Measurements from ENCODE around the gene TAS1R2. TPM values are rescaled to one million over a fixed set of nuclear protein-coding genes. Genes with fewer than 3 reads are reported as not detected.

TAS1R2 gene
- polyA plus RNA-seq, 3 donors, result not detected

DNA sequence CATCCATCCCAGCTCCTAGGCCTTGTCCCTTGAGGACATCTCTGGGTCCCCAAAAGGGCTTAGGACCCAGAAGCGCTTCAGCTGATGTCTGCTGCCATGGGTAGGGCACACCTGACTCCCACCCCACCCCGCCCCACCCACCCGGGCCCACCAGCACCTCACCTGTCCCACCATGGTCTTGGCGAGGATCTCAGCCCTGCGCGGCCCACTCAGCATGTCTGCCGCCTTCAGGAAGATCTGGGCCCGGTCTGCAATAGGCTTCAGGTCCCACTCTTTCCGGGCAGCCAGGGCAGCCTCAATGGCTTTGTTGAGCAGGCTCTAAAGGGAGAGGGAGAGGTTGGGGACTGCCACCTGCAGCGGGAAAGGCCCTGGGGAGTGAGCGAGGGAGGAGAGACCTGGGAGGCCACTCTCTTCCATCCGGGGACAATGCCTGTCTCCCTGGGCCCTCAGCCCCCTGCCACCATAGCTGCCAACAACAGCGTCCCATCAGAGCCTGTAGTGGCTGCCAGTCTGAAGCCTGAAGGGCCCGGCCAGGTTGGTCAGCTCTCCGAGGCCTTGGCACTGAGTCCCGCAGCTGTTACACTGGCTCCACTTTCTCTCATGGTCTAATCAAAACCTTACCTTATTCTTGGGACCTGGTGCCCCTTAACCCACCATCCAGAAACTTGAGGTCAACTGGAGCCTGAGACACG is 26.0 kb upstream of the TAS1R2 start:
- no peak overlapping the region for H3K27ac ChIP-seq (ENCODE audit: low read depth, low read length)
- WGBS, 3 donors, result 84 to 93% (median 92%) methylated on average over 17 of the region's 17 CpGs

DNA sequence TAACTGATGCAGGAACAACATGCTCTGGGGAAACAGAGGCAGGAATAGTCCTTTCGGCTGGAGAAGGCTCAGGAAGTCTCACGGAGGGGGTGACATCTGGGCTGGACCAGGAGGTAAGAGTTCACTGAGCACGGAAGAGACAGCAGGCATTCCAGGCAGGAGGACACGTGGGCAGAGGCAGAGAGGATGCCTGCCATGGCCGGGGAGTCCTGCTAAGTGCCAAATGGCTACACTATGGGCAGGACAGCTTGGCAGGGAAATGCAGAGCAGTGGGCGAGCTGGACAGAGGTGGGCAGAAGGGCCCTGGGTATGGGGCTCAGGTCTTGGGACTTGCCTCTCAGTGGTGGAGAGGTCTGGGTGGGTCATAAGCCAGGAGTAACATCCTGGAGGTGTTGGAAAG is 25.3 kb upstream of the TAS1R2 start:
- no peak overlapping the region for H3K27ac ChIP-seq (ENCODE audit: low read depth, low read length)
- 80 to 91% (median 86%) methylated on average over 6 of the region's 6 CpGs for WGBS, 3 donors

DNA sequence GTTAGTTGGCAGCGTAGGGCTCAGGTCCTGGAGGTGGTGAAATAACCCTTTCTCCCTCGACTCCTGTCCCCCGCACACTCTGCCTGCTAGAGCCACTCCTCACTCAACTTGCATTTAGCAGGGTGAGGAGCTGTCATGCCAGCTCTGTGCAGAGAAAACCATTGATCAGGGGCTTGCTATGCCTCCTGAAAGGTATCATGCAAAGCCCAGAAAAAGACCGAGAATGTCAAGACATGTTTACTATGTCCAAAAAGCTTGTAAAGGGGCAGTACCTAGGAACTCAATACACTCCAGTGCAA is 24.9 kb upstream of the TAS1R2 start:
- H3K27ac ChIP-seq (ENCODE audit: low read depth, low read length), result no peak overlapping the region
- WGBS, 3 donors, result 42 to 74% (median 64%) methylated on average over 4 of the region's 4 CpGs

DNA sequence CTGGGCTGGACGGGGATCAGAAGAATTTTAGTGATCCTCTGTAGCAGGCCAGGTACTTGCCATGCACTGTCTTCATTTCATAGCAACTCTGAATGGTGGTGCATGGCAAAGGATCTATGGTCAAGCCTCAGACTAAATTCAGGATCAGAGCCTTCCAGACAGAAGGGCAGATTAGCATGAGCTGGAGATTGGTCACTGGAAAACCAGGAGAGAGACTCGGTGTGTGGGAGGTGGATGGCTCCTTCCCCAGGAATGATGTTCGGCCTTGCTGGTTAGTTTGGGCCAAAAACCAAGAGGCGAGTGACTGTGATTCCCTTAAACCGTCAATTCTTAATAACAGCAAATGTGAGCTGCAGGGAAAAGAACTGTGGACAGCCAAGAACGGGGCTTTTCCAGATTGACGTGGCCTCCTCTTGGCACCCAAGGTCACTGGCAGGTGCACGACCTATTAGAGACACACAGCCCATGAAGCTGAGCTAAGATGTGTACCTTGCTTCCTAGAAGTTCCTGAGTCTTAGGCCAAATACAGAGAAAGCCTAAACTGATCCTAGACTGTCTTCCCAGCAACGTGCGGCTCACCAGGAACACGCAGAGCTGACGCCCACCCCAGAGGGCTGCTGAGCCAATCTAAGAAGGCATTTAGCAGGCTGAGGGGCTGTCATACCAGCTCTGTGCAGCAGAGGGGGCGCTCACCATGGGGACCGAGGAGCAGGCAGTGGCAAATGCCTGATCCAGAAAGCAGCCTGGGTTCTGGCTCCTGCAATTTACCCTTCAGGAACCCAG is 24.4 kb upstream of the TAS1R2 start:
- H3K27ac ChIP-seq (ENCODE audit: low read depth, low read length), result no peak overlapping the region
- WGBS, 3 donors, result 37 to 52% (median 52%) methylated on average over 14 of the region's 14 CpGs

DNA sequence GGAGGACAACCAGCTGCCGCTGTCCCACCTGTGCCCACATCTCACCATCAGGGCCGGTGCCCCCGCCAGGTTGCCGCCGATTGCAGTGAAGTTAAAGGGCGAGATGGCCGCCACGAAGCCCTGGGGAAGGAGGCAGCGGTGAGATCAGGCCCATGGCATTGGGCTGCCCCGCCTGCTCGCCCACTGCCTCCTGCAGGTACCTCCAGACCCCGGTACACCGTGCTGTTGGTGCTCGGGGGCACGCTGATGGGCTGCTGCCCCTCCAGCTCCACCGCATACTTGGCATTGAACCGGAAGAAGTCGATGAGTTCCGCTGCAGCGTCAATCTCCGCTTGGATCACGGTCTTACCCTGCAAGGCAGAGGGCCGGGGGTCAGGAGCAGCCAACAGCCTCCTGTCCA is 23.6 kb upstream of the TAS1R2 start:
- WGBS, 3 donors, result 95 to 98% (median 96%) methylated on average over 23 of the region's 23 CpGs

DNA sequence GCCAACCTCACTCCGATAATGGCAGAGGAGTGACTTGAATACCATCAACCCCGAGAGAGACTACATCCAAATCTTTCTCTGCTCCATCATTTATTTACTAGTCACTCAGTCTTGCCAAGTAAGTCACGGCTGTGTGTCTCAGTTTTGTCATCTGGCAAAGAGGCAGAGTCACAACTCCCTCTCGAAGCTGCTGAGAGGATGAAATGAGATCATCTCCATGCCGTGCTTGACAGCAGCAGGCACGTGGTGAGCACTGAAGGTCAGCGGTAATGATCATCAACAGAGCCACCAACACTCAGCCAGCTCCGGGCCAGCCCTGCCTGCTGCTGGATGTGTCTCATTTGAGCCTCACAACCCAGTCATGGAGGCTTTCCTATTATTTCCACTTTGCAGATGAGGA is 23.0 kb upstream of the TAS1R2 start:
- H3K27ac ChIP-seq (ENCODE audit: low read depth, low read length), result no peak overlapping the region

More for the DNA sequence above, 23.6 kb upstream of the TAS1R2 start:
- H3K27ac ChIP-seq (ENCODE audit: low read depth, low read length), result no peak overlapping the region

DNA sequence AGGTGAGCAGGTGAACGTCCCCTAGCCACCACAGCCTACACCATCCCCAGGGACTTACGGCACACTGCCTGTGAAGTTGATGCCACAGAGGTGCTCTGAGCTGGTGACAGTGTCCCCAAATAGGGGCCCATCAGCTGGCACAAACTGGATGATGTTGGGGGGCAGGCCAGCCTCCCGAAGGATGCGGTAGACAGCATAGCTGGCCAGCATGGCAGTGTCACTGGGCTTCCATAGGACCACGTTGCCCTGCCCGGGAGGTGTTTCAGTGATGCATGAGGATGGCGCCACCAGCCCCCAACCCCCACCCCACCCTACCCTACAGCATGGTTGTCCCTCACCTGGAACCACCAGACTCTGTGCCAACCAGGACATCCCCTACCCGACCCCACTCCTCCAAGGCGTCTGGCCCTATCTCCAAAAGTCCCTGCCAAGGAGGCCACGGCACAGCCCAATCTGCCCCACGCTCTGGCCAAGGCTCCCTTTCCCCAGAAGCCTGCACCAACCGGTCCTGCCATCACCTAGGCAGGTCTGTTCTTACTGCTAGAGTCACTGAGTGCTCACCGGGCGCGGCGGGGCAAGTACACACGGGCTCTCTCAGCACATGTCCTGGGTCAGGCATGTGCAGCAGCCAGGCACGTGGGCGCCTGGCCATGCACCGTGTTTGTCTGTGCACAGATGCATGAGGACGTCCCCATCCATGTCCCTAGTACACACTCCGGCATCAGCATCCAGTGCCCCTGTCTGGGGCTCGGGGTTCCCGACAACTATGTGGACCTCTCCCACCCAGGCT is 22.4 kb upstream of the TAS1R2 start:
- 87 to 95% (median 88%) methylated on average over 23 to 24 of the region's 24 CpGs for WGBS, 3 donors
- no peak overlapping the region for H3K27ac ChIP-seq (ENCODE audit: low read depth, low read length)

More for the DNA sequence above, 23.0 kb upstream of the TAS1R2 start:
- WGBS, 3 donors, result 63 to 82% (median 66%) methylated on average over 8 of the region's 8 CpGs

DNA sequence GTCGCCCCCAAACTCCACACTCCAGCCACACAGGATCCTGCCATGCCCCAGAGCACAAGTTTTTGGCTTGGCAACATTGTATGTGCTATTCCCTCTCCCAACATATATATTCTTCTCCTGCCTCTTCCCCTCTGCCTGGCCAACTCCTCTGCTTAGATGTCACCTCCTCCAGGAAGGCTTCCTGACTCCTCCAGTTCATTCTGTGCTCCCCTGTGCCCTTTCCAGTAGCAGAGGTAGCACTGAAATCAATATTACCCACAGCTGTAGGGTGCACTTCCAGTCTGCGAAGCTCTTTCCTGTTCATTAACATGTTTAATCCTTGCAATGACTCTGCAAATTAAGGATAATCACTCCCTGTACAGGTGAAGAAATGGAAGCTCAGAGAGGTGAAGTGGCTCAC is 21.7 kb upstream of the TAS1R2 start:
- WGBS, 3 donors, result 93 to 97% (median 95%) methylated on average over 2 of the region's 2 CpGs
- H3K27ac ChIP-seq (ENCODE audit: low read depth, low read length), result no peak overlapping the region

DNA sequence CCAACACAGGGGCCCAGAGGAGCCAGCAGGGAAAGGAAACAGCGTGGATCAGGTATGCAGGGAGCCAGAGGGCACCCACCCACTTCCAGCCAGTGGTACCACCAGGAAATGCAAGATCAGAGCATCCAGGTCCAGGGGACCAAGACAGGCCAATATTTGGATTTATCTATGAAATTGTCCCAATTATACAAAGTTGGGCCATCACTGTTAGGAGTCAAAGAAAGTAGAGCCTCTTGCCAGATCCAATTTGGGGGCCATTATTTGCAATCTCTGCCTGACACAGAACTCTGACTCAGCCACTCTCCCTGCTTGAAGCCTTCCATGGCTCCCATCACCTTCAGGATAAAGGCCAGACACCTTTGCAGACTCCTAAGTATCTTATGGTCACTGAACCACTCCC is 21.1 kb upstream of the TAS1R2 start:
- 98 to 100% (median 100%) methylated on average over 1 of the region's 1 CpG for WGBS, 3 donors
- H3K27ac ChIP-seq (ENCODE audit: low read depth, low read length), result no peak overlapping the region

DNA sequence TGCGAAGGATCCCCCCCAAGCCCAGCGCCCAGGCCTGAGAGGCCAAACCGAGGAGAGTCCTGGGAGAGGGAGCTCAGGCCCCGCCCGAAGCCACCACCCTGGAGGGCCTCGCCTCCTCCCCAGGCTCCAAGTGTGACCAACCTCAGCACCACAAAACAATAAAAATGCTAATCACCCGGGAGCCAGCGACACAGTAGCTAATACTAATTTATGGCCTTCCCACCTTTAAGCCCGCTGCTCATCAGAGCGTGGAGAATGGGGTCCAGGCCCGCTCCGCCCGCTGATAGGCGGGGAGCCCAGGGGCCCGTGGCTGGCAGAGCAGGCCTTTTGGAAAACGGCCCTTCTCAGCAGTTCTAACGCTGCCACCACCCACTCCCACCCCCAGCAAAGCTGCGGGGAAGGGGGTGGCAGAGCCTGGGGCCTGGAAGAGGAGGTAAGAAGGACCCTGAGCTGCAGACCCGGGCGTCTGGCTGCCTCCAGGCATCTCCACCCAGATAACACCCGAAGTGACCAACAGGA is 20.4 kb upstream of the TAS1R2 start:
- H3K27ac ChIP-seq (ENCODE audit: low read depth, low read length), result no peak overlapping the region
- 79 to 89% (median 86%) methylated on average over 18 to 21 of the region's 21 CpGs for WGBS, 3 donors

DNA sequence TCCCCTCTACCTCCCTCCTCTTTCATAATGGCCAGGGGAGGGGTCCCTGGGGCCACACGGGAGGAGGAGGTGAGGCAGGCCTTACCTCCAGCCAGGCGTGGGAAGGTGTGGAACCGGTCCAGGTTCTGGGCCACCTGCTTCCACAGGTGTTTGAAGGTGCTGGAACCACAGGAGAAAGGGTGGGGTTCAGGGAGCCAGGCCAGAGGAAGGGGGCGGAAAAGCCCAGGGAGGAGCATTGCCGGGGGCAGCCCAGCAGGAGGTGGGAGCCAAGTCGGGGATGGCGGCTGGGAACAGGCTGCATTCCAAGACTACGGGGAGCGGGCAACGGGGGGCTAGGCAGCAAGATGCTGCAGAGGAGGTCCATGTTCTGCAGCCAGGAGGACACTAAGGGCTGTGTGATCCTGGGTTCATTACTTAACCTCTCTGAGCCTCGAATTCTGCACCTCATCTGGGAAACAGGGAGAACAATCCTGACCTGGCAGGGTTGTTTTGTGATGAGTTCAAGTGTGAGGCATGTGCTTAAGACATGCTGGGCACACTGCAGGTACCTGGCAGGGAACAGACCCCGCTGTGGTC is 19.8 kb upstream of the TAS1R2 start:
- H3K27ac ChIP-seq (ENCODE audit: low read depth, low read length), result no peak overlapping the region
- 82 to 89% (median 86%) methylated on average over 12 of the region's 12 CpGs for WGBS, 3 donors

DNA sequence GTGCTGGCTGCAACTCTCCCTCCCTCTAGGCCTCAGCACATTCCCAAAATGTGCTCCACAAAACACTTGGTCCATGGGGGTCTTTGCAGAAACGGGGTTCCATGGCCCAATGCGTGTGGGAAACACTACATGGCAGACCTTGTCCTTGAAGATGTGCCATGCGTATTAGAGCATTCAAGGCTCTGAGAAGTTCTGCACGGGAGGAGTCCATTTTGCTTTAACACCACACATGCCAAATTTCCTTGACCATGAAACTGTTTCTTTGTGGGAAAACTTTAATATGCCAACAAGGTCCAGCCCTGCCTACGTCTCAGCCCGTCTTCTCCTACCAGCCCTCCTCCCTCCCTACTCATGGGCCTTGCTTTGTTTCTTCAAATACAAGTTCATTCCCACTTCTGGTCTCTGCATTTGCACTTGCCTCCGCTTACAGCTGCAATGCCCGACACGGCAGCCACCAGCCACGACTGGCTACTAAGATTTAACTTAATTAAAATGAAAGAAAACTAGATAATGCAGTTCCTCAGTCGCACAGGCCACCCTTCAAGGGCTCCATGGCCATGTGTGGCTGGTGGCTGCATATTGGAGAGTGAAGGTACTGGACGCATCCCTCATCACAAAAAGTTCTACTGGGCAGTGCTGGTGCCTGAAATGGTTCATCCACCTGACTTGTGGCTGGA is 19.2 kb upstream of the TAS1R2 start:
- WGBS, 3 donors, result 80 to 88% (median 83%) methylated on average over 12 of the region's 12 CpGs
- H3K27ac ChIP-seq (ENCODE audit: low read depth, low read length), result no peak overlapping the region

DNA sequence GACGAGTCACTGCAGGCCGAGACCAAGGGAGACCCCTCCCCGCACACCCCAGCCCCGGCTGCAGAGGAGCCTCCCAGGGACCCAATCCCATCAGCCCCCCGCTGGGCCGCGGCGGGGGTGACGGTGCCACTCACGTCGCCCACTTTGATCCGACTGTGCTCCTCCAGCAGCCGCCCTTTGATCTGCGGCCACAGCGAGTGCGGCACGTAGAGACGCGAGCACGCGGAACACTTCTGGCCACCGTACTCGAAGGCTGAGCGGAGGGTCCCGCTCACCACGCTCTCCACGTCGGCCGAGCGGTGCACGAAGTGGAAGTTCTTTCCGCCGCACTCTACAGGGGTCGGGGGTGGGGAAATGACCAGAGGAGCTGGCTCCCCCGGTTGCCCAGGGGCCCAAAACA is 17.8 kb upstream of the TAS1R2 start:
- H3K27ac ChIP-seq (ENCODE audit: low read depth, low read length), result no peak overlapping the region
- WGBS, 3 donors, result 91 to 94% (median 93%) methylated on average over 35 of the region's 35 CpGs

DNA sequence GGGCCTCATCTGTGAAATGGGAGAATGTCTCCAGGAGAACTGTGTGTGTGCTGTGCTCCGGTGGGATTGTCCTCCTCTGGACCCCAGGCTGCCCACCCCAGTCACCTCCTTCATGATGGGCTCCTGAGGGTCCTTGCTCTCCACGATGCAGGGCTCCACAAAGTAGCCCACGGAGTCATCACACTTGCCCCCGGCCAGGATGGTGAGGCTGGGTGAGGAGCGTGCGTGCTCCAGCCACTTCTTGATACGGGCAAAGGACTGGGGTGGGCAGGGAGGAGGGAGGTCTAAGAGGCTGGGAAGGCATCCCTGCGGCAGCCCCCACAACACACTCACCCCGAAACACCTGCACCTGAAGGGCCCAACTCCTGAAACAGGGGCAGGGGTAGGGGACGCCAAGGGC is 16.8 kb upstream of the TAS1R2 start:
- WGBS, 3 donors, result 91 to 92% (median 92%) methylated on average over 10 of the region's 10 CpGs
- H3K27ac ChIP-seq (ENCODE audit: low read depth, low read length), result no peak overlapping the region

DNA sequence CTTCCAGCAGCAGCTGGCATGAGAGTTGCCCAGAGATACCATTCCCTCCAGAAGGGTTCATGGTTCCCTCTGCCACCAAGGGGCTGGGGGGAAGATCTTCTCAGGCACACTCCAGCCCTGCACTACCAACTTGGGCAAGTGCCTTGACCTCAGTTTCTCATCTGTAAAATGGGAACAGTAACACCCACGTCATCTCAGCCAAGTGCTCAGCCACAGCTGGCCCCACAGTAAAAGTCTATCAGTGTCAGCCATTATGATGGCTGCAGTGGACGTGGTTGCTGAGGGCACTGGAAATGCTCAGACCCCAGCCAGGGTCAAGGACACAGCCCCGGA is 16.3 kb upstream of the TAS1R2 start:
- no peak overlapping the region for H3K27ac ChIP-seq (ENCODE audit: low read depth, low read length)
- WGBS, 3 donors, result 83 to 91% (median 86%) methylated on average over 3 of the region's 3 CpGs

DNA sequence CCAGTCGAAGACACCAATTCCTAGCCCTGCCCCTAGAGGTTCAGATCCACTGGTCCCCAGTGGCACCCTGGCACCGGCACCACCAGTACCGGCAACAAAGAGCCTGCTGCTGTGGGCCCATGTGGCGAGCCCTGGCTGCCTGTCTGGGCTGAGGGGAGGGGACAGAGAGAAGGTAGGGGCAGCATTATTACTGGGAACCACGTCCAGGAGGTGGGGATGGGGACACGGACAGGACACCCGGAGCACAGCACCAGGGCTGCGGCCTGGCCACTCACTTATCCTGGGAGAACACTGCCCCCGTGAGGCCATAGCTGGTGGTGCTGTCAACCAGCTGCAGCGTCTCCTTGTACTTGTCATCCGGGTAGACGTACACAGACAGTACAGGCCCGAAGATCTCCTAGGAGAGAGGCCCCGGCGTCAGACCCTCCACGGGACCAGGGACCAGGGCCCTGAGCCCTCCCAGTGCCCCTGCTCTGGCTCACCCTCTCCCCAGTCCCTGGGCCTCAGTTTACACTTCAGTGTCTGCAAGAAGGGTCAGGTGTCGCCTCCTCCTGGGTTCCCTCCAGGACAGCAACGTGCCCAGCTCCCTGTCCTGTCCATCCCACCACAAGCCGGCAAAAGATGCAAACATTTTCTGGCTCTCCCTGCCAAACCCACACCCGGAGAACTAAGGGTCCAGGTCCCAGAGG is 15.8 kb upstream of the TAS1R2 start:
- 36 to 46% (median 41%) methylated on average over 20 of the region's 20 CpGs for WGBS, 3 donors
- no peak overlapping the region for H3K27ac ChIP-seq (ENCODE audit: low read depth, low read length)

DNA sequence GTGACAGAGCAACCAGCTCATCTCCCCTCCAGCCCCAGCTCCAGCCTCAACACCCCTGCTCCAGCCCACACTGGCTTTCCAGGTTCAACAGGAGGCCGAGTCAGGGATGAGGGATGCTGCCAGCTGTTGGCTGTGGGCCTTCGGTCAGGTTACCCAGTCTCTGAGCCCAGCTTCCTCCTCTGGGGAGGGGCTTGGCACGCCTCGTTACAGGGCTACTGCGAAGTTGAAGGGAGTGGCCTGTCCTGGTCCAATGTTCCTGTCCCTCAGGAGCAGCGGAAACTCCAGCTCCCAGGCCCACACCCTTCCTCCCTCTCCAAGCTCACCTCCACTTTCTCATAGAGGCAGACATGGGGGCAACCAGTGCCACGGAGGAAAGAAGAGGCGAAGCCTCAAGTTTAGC is 15.1 kb upstream of the TAS1R2 start:
- WGBS, 3 donors, result 59 to 80% (median 65%) methylated on average over 7 to 8 of the region's 8 CpGs

DNA sequence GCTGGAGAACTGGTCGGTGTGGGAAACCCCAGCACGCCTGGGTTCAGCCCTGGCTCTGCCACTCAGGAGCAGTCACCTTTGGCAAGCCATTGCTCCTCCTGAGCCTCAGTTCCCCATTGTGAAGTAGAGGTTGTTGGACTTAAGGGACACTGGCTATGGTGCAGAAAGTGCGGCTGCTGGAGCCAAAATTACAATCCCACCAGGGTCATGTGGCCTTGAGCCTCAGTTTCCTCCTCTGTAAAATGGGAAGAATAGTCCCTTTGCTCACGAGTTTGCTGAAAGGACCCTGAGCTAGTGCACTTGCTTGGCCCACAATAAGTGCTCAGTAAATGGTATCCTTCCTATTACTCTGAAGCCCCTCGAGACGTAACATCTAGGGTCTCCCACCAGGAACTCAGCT is 14.6 kb upstream of the TAS1R2 start:
- 84 to 90% (median 89%) methylated on average over 6 of the region's 6 CpGs for WGBS, 3 donors
- no peak overlapping the region for H3K27ac ChIP-seq (ENCODE audit: low read depth, low read length)

More for the DNA sequence above, 15.1 kb upstream of the TAS1R2 start:
- no peak overlapping the region for H3K27ac ChIP-seq (ENCODE audit: low read depth, low read length)
